HG03342 (cell line): ENCODE results near the gene ZMYND19.
A peak's percentile ranks its signal among the peaks of the same experiment; 100 is the strongest.
"Not testable (repeated sequence)": the region's sequence is repeated elsewhere in the genome, so short reads cannot be mapped to it uniquely, and the experiment has no call there.

Experiments used
- ATAC-seq: cut with Tn5 transposase; IDR thresholded peaks from one replicate; pipeline ENCODE4 v1.9.1; 2021; ENCODE audit warnings: mild to moderate bottlenecking, moderate library complexity; ENCODE audit not compliant: unreplicated experiment

The ZMYND19 gene

GRCh38 chr9:137589441-137590122 lies 730 bp downstream of the ZMYND19 start:
- ATAC-seq = peak; percentile 12

- no peak for ATAC-seq
Observed at GRCh38 chr9:137588891-137589290, 1.4 kb downstream of the ZMYND19 start.

GRCh38 chr9:137588311-137588710 lies 2.0 kb downstream of the ZMYND19 start:
- ATAC-seq = no peak

GRCh38 chr9:137586854-137587253 lies 3.5 kb downstream of the ZMYND19 start:
- ATAC-seq = no peak

- no peak for ATAC-seq
Observed at GRCh38 chr9:137583957-137584356, 6.4 kb downstream of the ZMYND19 start.

GRCh38 chr9:137583347-137583746 lies 7.0 kb downstream of the ZMYND19 start:
- ATAC-seq = no peak

GRCh38 chr9:137582286-137582860 lies 7.9 kb downstream of the ZMYND19 start:
- no peak for ATAC-seq

GRCh38 chr9:137581361-137582285 lies 8.7 kb downstream of the ZMYND19 start:
- no peak for ATAC-seq

GRCh38 chr9:137580954-137581322 lies 9.4 kb downstream of the ZMYND19 start:
- no peak for ATAC-seq

- ATAC-seq = no peak
Observed at GRCh38 chr9:137580209-137580953, 9.9 kb downstream of the ZMYND19 start.

GRCh38 chr9:137579259-137579604 lies 11.1 kb downstream of the ZMYND19 start:
- ATAC-seq = no peak

- ATAC-seq = peak; percentile 83
Observed at GRCh38 chr9:137578518-137579258, 11.6 kb downstream of the ZMYND19 start, which contains the start of gene DPH7. DPH7 (minus strand) TSS chr9:137578925; CDS start chr9:137578777, 148 bp downstream.

GRCh38 chr9:137575716-137576411 lies 14.4 kb downstream of the ZMYND19 start:
- no peak for ATAC-seq

- no peak for ATAC-seq
Observed at GRCh38 chr9:137575364-137575715, 15.0 kb downstream of the ZMYND19 start.

- ATAC-seq = no peak
Observed at GRCh38 chr9:137574192-137574591, 16.1 kb downstream of the ZMYND19 start.

- no peak for ATAC-seq
Observed at GRCh38 chr9:137570566-137570965, 19.7 kb downstream of the ZMYND19 start.

GRCh38 chr9:137569609-137570203 lies 20.6 kb downstream of the ZMYND19 start:
- no peak for ATAC-seq

- ATAC-seq = not testable (repeated sequence)
Observed at GRCh38 chr9:137568445-137568844, 21.9 kb downstream of the ZMYND19 start.

GRCh38 chr9:137564817-137565411 lies 25.4 kb downstream of the ZMYND19 start:
- no peak for ATAC-seq
